HepG2 (cell line): ENCODE data around the gene RUSF1. TPM values are rescaled to one million over a fixed set of nuclear protein-coding genes. Genes with fewer than 3 reads are reported as not detected.

Source experiments
- CBX1 ChIP-seq: IDR thresholded peaks from one replicate; pipeline ENCODE4 v1.6.1; 2016; ENCODE audit warnings: antibody characterized with exemption, low read depth
- GTF2F1 ChIP-seq: fragments of 150-350 bp; IDR thresholded peaks from 2 replicates; pipeline ENCODE4 v1.6.1; 2014; ENCODE audit warnings: low read length
- HHEX ChIP-seq: IDR thresholded peaks from 2 replicates; pipeline ENCODE4 v1.6.1; 2016; ENCODE audit warnings: control low read depth
- KAT7 ChIP-seq: IDR thresholded peaks from 2 replicates; pipeline ENCODE4 v1.6.1; 2018; ENCODE audit warnings: borderline replicate concordance, missing compliant biosample characterization
- KLF6 ChIP-seq: IDR thresholded peaks from 2 replicates; pipeline ENCODE4 v1.8.0; 2016; ENCODE audit warnings: missing biosample characterization, missing genetic modification reagents
- MLLT10 ChIP-seq: sonication (generic); formaldehyde crosslinking; IDR thresholded peaks from 2 replicates; pipeline ENCODE4 v1.4.0; 2020; ENCODE audit warnings: missing genetic modification reagents
- MYC ChIP-seq: sonication (generic); formaldehyde crosslinking; IDR thresholded peaks from 2 replicates; pipeline ENCODE4 v1.9.0; 2021; ENCODE audit warnings: missing genetic modification reagents, borderline replicate concordance
- PHF5A ChIP-seq: IDR thresholded peaks from one replicate; pipeline ENCODE4 v1.6.1; 2018; ENCODE audit warnings: low read depth, missing genetic modification reagents; ENCODE audit not compliant: unreplicated experiment
- REXO4 ChIP-seq: sonication (generic); formaldehyde crosslinking; IDR thresholded peaks from 2 replicates; pipeline ENCODE4 v1.8.0; 2022; ENCODE audit warnings: missing genetic modification reagents, mild to moderate bottlenecking, borderline replicate concordance
- RFX1 ChIP-seq: fragments of 450-650 bp; IDR thresholded peaks from 2 replicates; pipeline ENCODE4 v1.6.1; 2017
- STAT5B ChIP-seq: sonication (generic); formaldehyde crosslinking; IDR thresholded peaks from 2 replicates; pipeline ENCODE4 v1.4.0; 2020; ENCODE audit warnings: missing genetic modification reagents
- THYN1 ChIP-seq: sonication (generic); formaldehyde crosslinking; IDR thresholded peaks from 2 replicates; pipeline ENCODE4 v1.8.1; 2023; ENCODE audit warnings: low read depth, mild to moderate bottlenecking, moderate library complexity, missing genetic modification reagents, borderline replicate concordance
- XRCC5 ChIP-seq: fragments of 200-400 bp; formaldehyde crosslinking; optimal IDR thresholded peaks from 2 replicates; pipeline ENCODE3; 2017; ENCODE audit warnings: mild to moderate bottlenecking, low read length
- YEATS4 ChIP-seq: sonication (generic); formaldehyde crosslinking; IDR thresholded peaks from 2 replicates; pipeline ENCODE4 v1.4.0; 2020; ENCODE audit warnings: missing genetic modification reagents, borderline replicate concordance
- ZEB1 ChIP-seq: IDR thresholded peaks from 2 replicates; pipeline ENCODE4 v1.6.1; 2012; ENCODE audit warnings: mild to moderate bottlenecking, low read depth, inconsistent platforms; ENCODE audit not compliant: insufficient replicate concordance
- ZFP36L2 ChIP-seq: sonication (generic); formaldehyde crosslinking; IDR thresholded peaks from 2 replicates; pipeline ENCODE4 v1.4.0; 2020; ENCODE audit warnings: missing genetic modification reagents
- ZNF136 ChIP-seq: sonication (generic); formaldehyde crosslinking; IDR thresholded peaks from 2 replicates; pipeline ENCODE4 v1.8.1; 2022; ENCODE audit warnings: low read depth, mild to moderate bottlenecking, moderate library complexity, missing genetic modification reagents
- ZNF260 ChIP-seq: sonication (generic); formaldehyde crosslinking; IDR thresholded peaks from 2 replicates; pipeline ENCODE4 v1.4.0; 2020; ENCODE audit warnings: missing genetic modification reagents, low read depth, mild to moderate bottlenecking, borderline replicate concordance
- ZNF3 ChIP-seq: IDR thresholded peaks from 2 replicates; pipeline ENCODE4 v1.7.0; 2017; ENCODE audit warnings: inconsistent platforms
- ZNF343 ChIP-seq: sonication (generic); formaldehyde crosslinking; IDR thresholded peaks from 2 replicates; pipeline ENCODE4 v1.4.0; 2020; ENCODE audit warnings: mild to moderate bottlenecking, missing genetic modification reagents
- ZNF367 ChIP-seq: sonication (generic); formaldehyde crosslinking; IDR thresholded peaks from 2 replicates; pipeline ENCODE4 v1.4.0; 2020; ENCODE audit warnings: missing genetic modification reagents, borderline replicate concordance
- ZNF446 ChIP-seq: sonication (generic); formaldehyde crosslinking; IDR thresholded peaks from 2 replicates; pipeline ENCODE4 v1.5.0; 2020; ENCODE audit warnings: mild to moderate bottlenecking, missing genetic modification reagents
- ZNF557 ChIP-seq: sonication (generic); formaldehyde crosslinking; IDR thresholded peaks from 2 replicates; pipeline ENCODE4 v1.4.0; 2020; ENCODE audit warnings: missing genetic modification reagents
- ZNF704 ChIP-seq: sonication (generic); formaldehyde crosslinking; IDR thresholded peaks from 2 replicates; pipeline ENCODE4 v1.8.1; 2023; ENCODE audit warnings: mild to moderate bottlenecking, inconsistent platforms, moderate library complexity, missing genetic modification reagents, borderline replicate concordance
- ZSCAN12 ChIP-seq: sonication (generic); formaldehyde crosslinking; IDR thresholded peaks from 2 replicates; pipeline ENCODE4 v1.9.0; 2021; ENCODE audit warnings: mild to moderate bottlenecking, missing genetic modification reagents
- polyA plus RNA-seq, 8 experiments: library from polyadenylated mRNA; depleted of rRNA in 3 of 8; stranded (reverse) in 7 of 8; unstranded in 1 of 8; fragments of >200 nt; fragmentation: Illumina TruSeq in 4 of 8; extraction: Trizol in 4 of 8; gene quantifications; 2 replicates each; pipeline versions ENCODE4 v1.2.1 to v1.2.3, GENCODE V29; 2011 to 2016; ENCODE audit warnings: low read depth in 4 of 8, missing spikeins in 1 of 8, mixed read lengths in 1 of 8; ENCODE audit not compliant: insufficient read depth in 1 of 8
- total RNA-seq, 5 experiments: library from RNA; depleted of rRNA; stranded (reverse); fragments of >200 nt; fragmentation: Illumina TruSeq; extraction: Trizol; gene quantifications; 2 replicates each; pipeline ENCODE4 v1.2.3, GENCODE V29; 2016; ENCODE audit warnings: low read depth in 1 of 5
- TF ChIP-seq, protein P1 (sequence below): sonication (generic); formaldehyde crosslinking; IDR thresholded peaks from 2 replicates; pipeline ENCODE4 v1.8.1; 2023; ENCODE audit warnings: mild to moderate bottlenecking, moderate library complexity, missing genetic modification reagents

The RUSF1 gene
- total and polyA plus RNA-seq, 2 of the 13 experiments (the other 11 are each of a cell fraction or from before 2014, with no cell fraction given) = 40.8 to 50.2 TPM

DNA sequence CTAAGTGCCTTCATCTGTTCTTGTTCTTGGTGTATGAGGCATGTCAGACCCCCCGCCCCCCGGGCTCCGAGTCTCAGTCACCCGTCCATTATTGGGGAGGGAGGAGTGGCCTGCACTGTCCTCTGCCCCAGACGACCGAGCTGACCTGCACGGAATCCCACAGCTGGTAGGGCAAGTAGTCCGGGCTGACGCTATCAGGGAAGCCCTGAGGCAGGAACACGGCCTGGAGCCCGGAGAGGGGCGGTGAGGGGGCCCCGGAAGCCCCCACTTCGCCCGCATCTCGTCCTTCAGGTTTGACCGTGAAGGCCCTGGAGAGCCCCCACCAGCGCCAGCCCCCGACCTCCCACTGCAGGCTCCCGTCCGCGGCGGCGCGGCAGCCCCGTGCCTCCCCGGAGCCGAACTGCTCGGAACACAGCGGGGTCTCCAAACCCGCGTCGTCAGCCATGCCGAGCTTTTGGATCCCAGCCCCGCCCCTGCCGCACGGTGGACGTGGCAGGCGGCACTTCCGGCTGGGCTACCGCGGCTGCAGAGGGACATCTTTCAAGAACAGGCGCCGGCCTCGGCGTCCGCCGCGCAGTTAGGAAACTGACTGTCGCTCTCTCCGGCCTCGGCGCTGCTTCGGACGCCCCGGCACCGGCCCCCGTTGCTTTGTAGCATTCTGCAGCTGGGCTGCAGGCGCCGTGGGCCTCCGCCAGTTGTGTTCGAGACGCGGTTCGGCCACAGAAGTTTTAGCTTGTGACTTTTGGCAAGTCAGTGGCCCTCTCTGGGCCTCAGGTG, at the start of gene RUSF1 (continued):
- TF ChIP-seq ZNF704 (CRISPR knock-in tag) = peak; percentile 62; the same call in 1 of the 2 replicates
- TF ChIP-seq RFX1 = no peak
- no peak for TF ChIP-seq ZNF367 (CRISPR knock-in tag)
- no peak; the same call in 1 of the 2 replicates for TF ChIP-seq REXO4 (CRISPR knock-in tag)
- TF ChIP-seq ZNF136 (CRISPR knock-in tag) = no peak
- peak; percentile 96 for TF ChIP-seq KLF6
- no peak for TF ChIP-seq THYN1 (CRISPR knock-in tag)
- no peak for TF ChIP-seq HHEX (CRISPR knock-in tag)
- TF ChIP-seq MLLT10 = no peak
- peak; percentile 96 for TF ChIP-seq MYC (CRISPR knock-in tag)
- peak; percentile 98 for TF ChIP-seq ZNF446 (CRISPR knock-in tag)
- peak; percentile 91 for TF ChIP-seq XRCC5
- 0 out of 2 replicates have a peak, but pooled peaks have one; percentile 68 for TF ChIP-seq ZFP36L2 (CRISPR knock-in tag)
- TF ChIP-seq STAT5B (CRISPR knock-in tag) = peak; percentile 96
- TF ChIP-seq PHF5A (CRISPR knock-in tag) = peak; percentile 44
- TF ChIP-seq ZEB1 = peak; percentile 66
- TF ChIP-seq, protein P1, sequence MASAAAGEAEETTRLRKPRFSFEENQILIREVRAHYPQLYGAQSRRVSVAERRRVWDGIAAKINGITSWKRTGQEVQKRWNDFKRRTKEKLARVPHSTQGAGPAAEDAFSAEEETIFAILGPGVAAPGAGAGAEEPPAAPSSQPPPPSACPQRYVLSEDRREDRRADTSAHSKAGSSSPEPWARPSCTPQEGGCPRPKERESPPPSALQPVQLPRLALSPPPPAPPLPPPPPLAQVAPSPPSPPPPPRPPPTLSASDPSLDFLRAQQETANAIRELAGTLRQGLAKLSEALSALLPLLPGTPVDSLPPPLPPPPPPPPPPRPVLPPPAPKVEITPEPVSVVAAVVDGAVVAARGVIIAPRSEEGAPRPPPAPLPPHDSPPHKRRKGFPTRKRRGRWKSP = peak; percentile 83; the same call in 1 of the 2 replicates
- no peak for TF ChIP-seq ZNF3 (CRISPR knock-in tag)
- peak; percentile 85; the same call in 1 of the 2 replicates for TF ChIP-seq ZSCAN12 (CRISPR knock-in tag)
- TF ChIP-seq ZNF260 = no peak
- TF ChIP-seq GTF2F1 = 0 out of 2 replicates have a peak, but pooled peaks have one; percentile 48
- TF ChIP-seq ZNF343 (CRISPR knock-in tag) = peak; percentile 96
- TF ChIP-seq YEATS4 (CRISPR knock-in tag) = peak; percentile 99
- peak; percentile 76 for TF ChIP-seq KAT7 (CRISPR knock-in tag)
- peak; percentile 79 for TF ChIP-seq CBX1
- TF ChIP-seq ZNF557 (CRISPR knock-in tag) = no peak
